ENCODE data around the gene HS6ST3. TPM values are rescaled to one million over a fixed set of nuclear protein-coding genes. Genes with fewer than 3 reads are reported as not detected.
"Not testable (repeated sequence)": the region's sequence is repeated elsewhere in the genome, so short reads cannot be mapped to it uniquely, and the experiment has no call there.

HS6ST3 gene
- total and polyA plus RNA-seq, 2 of the 13 experiments (the other 11 are each of a cell fraction or from before 2014, with no cell fraction given) = not detected

GRCh38 chr13:96772426-96772825, 682.5 kb downstream of the HS6ST3 start:
- no peak overlapping the region for H2AFZ ChIP-seq (ENCODE audit: low read length)
- no peak overlapping the region for H3K9ac ChIP-seq (ENCODE audit: insufficient read depth, low read depth, low read length)
- H3K9me3 ChIP-seq (ENCODE audit: low read length) = no peaks in the 10 kb centered on the region
- H3K27ac ChIP-seq (ENCODE audit: extremely low read length, insufficient read depth, low read length) = no peak overlapping the region
- H3K4me2 ChIP-seq (ENCODE audit: low read depth, low read length) = no peak overlapping the region
- no peak for DNase-seq (ENCODE audit: low spot score)
- no peaks in the 10 kb centered on the region for H3K27me3 ChIP-seq (ENCODE audit: control insufficient read depth in 1 of 2, insufficient read depth in 2 of 2, low read length in 2 of 2)
- H3K36me3 ChIP-seq (replicated peaks in 1 of 2; ENCODE audit: control insufficient read depth in 1 of 2, insufficient read depth in 2 of 2, low read length in 2 of 2) = no peaks in the 10 kb centered on the region
- in situ Hi-C loops (cut with HindIII; ENCODE audit: extremely low pct_ligation_motif_present, low pct_unique_long_range_greater_than_20kb) (no loop called here), intact Hi-C loops (cut with micrococcal nuclease; ENCODE audit: unreplicated experiment) (no loop called here)
- CTCF ChIA-PET (ENCODE audit: low intra/inter-chr PET ratio, low total read pairs) = no interaction called here
- no peak for FAIRE-seq
- no peaks in the 10 kb centered on the region for H3K79me2 ChIP-seq (ENCODE audit: insufficient read depth, low read length)
- POLR2A ChIA-PET = no interaction called here
- no peak overlapping the region for H3K4me3 ChIP-seq (replicated peaks in 1 of 3; ENCODE audit: insufficient read depth in 1 of 3, low read depth in 2 of 3, low read length in 3 of 3)
- TF ChIP-seq ZNF180 (CRISPR knock-in tag; IDR thresholded peaks at IDR 0.05; ENCODE audit: borderline replicate concordance, low read depth) (no peak), ARID2 (CRISPR knock-in tag; IDR thresholded peaks at IDR 0.05; ENCODE audit: borderline replicate concordance) (no peak), ZBTB14 (CRISPR knock-in tag; IDR thresholded peaks at IDR 0.05) (no peak), HOMEZ (CRISPR knock-in tag; IDR thresholded peaks at IDR 0.05; ENCODE audit: low read depth) (no peak), ETS1 (CRISPR knock-in tag; IDR thresholded peaks at IDR 0.05) (no peak), ZNF883 (CRISPR knock-in tag; IDR thresholded peaks at IDR 0.05; ENCODE audit: not compliant biosample characterization) (no peak), PHF5A (CRISPR knock-in tag; IDR thresholded peaks at IDR 0.05; ENCODE audit: low read depth, unreplicated experiment) (no peak), TAF1 (CRISPR knock-in tag; IDR thresholded peaks at IDR 0.05) (no peak), ZFY (CRISPR knock-in tag; IDR thresholded peaks at IDR 0.05) (no peak), FOXK2 (IDR thresholded peaks at IDR 0.05) (no peak)
- no peaks in the 10 kb centered on the region for H4K20me1 ChIP-seq (ENCODE audit: insufficient read depth, low read length)
- ATAC-seq = no peak
- no TSS peak for BruUV-seq (replicated peaks)
- WGBS (ENCODE audit: low lambda C conversion rate) = 16% methylated on average over 2 of the region's 2 CpGs
- no peaks in the 10 kb centered on the region for H3K4me1 ChIP-seq (ENCODE audit: insufficient read depth, low read length)

GRCh38 chr13:96778302-96778701, 688.4 kb downstream of the HS6ST3 start:
- H3K27me3 ChIP-seq (ENCODE audit: control insufficient read depth in 1 of 2, insufficient read depth in 2 of 2, low read length in 2 of 2); DNase-seq (ENCODE audit: low spot score); H3K36me3 ChIP-seq (replicated peaks in 1 of 2; ENCODE audit: control insufficient read depth in 1 of 2, insufficient read depth in 2 of 2, low read length in 2 of 2); H4K20me1 ChIP-seq (ENCODE audit: insufficient read depth, low read length); FAIRE-seq; intact Hi-C loops (cut with micrococcal nuclease; ENCODE audit: unreplicated experiment); CTCF ChIA-PET (ENCODE audit: low intra/inter-chr PET ratio, low total read pairs); H3K4me1 ChIP-seq (ENCODE audit: insufficient read depth, low read length); in situ Hi-C loops (cut with HindIII; ENCODE audit: extremely low pct_ligation_motif_present, low pct_unique_long_range_greater_than_20kb); ATAC-seq; H3K4me3 ChIP-seq (replicated peaks in 1 of 3; ENCODE audit: insufficient read depth in 1 of 3, low read depth in 2 of 3, low read length in 3 of 3); POLR2A ChIA-PET; H2AFZ ChIP-seq (ENCODE audit: low read length); H3K9ac ChIP-seq (ENCODE audit: insufficient read depth, low read depth, low read length); BruUV-seq (replicated peaks); H3K27ac ChIP-seq (ENCODE audit: extremely low read length, insufficient read depth, low read length); H3K9me3 ChIP-seq (ENCODE audit: low read length); H3K79me2 ChIP-seq (ENCODE audit: insufficient read depth, low read length); H3K4me2 ChIP-seq (ENCODE audit: low read depth, low read length): not testable (repeated sequence)
- 60% methylated on average over 3 of the region's 3 CpGs for WGBS (ENCODE audit: low lambda C conversion rate)
